ENCODE measurements around the gene REG3G. TPM values are rescaled to one million over a fixed set of nuclear protein-coding genes. Genes with fewer than 3 reads are reported as not detected.

Gene REG3G
- total RNA-seq, 4 donors from 2014 or later, result not detected

DNA sequence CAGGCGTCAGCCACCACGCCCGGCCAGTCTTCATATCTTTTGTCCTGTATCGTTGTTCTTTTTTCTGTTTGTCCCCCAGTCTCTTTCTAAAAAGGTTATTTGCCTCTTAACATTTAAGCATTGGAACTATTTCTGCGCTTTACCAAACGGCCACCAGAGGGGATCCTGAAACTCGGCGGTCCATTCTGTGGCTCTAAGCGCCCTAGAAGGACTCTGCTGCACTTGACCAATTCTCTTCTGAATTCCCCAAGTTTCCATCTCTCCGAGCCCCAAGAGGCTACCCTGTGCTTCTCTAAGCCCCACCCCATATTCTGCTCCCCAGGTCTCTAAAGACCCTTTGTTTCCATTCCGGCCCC is 33.1 kb upstream of the REG3G start:
- no peak for DNase-seq (ENCODE audit: low spot score in 2 of 2)
- H3K27me3 ChIP-seq, result peaks cover 0 to 39% of the 10 kb centered on the region in 2 donors
- no peak overlapping the region for H3K27ac ChIP-seq
- peaks cover 0 to 12% (median 0%) of the 10 kb centered on the region in 4 donors for H3K4me1 ChIP-seq
- H3K36me3 ChIP-seq, result no peaks in the 10 kb centered on the region
- TF ChIP-seq POLR2A (IDR thresholded peaks at IDR 0.05), result no peak
- no peak for TF ChIP-seq EP300 (IDR thresholded peaks at IDR 0.05)
- TF ChIP-seq, protein P1, sequence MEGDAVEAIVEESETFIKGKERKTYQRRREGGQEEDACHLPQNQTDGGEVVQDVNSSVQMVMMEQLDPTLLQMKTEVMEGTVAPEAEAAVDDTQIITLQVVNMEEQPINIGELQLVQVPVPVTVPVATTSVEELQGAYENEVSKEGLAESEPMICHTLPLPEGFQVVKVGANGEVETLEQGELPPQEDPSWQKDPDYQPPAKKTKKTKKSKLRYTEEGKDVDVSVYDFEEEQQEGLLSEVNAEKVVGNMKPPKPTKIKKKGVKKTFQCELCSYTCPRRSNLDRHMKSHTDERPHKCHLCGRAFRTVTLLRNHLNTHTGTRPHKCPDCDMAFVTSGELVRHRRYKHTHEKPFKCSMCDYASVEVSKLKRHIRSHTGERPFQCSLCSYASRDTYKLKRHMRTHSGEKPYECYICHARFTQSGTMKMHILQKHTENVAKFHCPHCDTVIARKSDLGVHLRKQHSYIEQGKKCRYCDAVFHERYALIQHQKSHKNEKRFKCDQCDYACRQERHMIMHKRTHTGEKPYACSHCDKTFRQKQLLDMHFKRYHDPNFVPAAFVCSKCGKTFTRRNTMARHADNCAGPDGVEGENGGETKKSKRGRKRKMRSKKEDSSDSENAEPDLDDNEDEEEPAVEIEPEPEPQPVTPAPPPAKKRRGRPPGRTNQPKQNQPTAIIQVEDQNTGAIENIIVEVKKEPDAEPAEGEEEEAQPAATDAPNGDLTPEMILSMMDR (IDR thresholded peaks at IDR 0.05), result peak in 2 of 5 experiments; percentile 26 to 31
- WGBS, 2 donors, result 24 to 27% methylated on average over 11 of the region's 11 CpGs
- peak overlapping the region in 3 of 4 donors; percentile 16 to 26 (median 21) for H3K4me3 ChIP-seq
- no peaks in the 10 kb centered on the region for H3K9me3 ChIP-seq

DNA sequence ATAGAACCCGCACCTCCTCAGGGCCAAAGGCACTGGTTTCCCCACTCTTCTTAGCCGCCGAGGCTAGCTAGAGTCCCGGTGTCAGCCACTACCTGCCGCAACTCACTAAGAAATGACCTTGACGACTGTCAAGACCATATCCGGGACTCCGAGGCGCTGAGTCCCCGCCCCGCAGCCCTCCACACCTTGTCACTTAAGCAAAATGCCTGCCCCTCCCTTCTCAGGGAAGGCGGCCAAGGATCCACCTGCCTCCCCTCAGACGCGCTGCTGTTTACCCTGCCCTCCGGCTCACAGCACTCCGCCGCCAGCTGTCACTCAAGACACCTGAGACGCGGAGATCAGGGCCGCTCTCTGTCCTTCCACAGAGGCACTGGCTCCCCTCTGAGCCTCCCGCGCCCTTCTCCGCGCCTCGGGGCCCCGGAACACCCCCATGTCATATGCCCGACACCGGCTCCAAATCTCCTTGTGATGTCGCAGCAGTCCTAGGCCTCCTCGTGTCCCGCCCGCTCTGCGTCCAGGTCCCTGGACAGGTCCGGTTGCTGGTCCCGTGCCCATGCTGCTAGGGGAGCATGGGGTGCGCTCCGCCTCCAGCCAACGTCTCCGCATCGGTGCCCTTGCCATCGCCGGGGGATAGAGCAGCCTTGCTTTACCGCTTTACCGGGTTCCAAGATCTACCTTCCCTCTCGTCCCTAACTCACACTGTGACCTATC is 32.5 kb upstream of the REG3G start:
- peaks cover 0 to 39% of the 10 kb centered on the region in 2 donors for H3K27me3 ChIP-seq
- peak overlapping the region in 3 of 4 donors; percentile 16 to 26 (median 21) for H3K4me3 ChIP-seq

DNA sequence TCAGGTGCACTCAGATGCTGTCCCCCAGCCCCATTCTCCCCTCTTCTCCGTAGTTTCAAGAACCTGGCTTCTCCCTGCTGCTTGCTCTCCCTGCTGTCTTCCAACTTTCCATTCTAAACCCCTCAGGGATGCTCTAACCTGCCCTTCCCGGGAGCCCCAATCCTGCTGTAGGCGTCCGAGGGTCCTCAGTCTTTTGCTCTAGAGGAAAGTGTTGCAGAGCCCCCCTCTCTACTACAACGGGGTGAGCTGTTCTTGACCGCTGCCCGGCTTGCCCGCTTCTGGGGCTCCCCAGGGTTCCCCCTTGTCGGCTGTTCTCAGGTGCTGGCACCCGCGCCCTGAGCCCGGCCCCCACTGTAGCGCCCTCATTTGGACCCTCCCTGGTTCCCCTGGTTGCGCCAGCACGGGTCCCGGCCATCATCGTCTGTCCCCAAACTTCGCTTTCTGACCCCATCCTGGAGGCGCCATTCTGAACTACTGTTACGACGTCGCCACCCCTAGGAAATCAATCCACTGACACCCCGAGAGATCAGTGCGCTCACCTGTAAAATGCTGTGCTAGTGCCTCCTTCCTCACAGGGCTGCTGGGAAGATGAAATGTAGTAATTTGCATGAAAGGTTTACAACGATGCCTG is 31.9 kb upstream of the REG3G start:
- Histone ChIP-seq H3K27me3 (peaks cover 0 to 39% of the 10 kb centered on the region in 2 donors), H3K36me3 (no peaks in the 10 kb centered on the region), H3K27ac (no peak overlapping the region), H3K9me3 (no peaks in the 10 kb centered on the region), H3K4me3 (no peak overlapping the region), H3K4me1 (peaks cover 0 to 12% (median 0%) of the 10 kb centered on the region in 4 donors)
- DNase-seq (ENCODE audit: low spot score in 2 of 2), result no peak
- TF ChIP-seq POLR2A (IDR thresholded peaks at IDR 0.05) (no peak), EP300 (IDR thresholded peaks at IDR 0.05) (no peak)
- TF ChIP-seq, protein P1 (IDR thresholded peaks at IDR 0.05), result no peak
- 33 to 37% methylated on average over 25 of the region's 25 CpGs for WGBS, 2 donors

More for the DNA sequence above, 32.5 kb upstream of the REG3G start:
- H3K27ac ChIP-seq, result no peak overlapping the region
- no peaks in the 10 kb centered on the region for H3K36me3 ChIP-seq
- 1 to 2% methylated on average over 37 to 45 of the region's 45 CpGs for WGBS, 2 donors
- no peak for TF ChIP-seq POLR2A (IDR thresholded peaks at IDR 0.05)
- TF ChIP-seq, protein P1 (IDR thresholded peaks at IDR 0.05), result no peak
- no peak for TF ChIP-seq EP300 (IDR thresholded peaks at IDR 0.05)
- no peaks in the 10 kb centered on the region for H3K9me3 ChIP-seq
- H3K4me1 ChIP-seq, result peaks cover 0 to 12% (median 0%) of the 10 kb centered on the region in 4 donors
- no peak for DNase-seq (ENCODE audit: low spot score in 2 of 2)

DNA sequence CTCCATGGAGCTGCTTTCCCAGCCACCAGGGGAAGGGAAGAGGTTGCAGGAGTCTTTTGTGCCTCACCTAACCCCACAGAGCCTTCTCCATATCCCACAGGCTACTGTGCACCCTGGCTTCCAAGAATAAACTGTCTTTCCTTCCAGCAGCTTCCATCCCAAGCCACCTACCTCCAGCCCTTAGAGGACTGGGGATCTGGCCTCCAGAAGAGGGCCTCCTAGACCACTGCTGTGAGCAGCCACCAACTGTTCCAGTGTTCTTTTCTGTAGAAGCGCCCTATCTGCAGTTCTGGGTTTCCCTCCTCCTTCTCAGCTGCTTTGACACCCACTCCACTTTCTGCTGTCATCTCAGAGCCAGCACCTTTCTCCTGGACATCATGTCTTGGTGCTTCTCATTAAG is 30.7 kb upstream of the REG3G start:
- H3K27me3 ChIP-seq, result peaks cover 0 to 39% of the 10 kb centered on the region in 2 donors
- no peak overlapping the region for H3K27ac ChIP-seq
- WGBS, 2 donors, result 89 to 91% methylated on average over 1 of the region's 1 CpG
- H3K9me3 ChIP-seq, result no peaks in the 10 kb centered on the region
- no peak for TF ChIP-seq EP300 (IDR thresholded peaks at IDR 0.05)
- no peak for TF ChIP-seq POLR2A (IDR thresholded peaks at IDR 0.05)
- TF ChIP-seq, protein P1 (IDR thresholded peaks at IDR 0.05), result no peak
- no peak for DNase-seq (ENCODE audit: low spot score in 2 of 2)
- no peak overlapping the region for H3K4me3 ChIP-seq
- H3K4me1 ChIP-seq, result peaks cover 0 to 12% (median 0%) of the 10 kb centered on the region in 4 donors
- no peaks in the 10 kb centered on the region for H3K36me3 ChIP-seq

DNA sequence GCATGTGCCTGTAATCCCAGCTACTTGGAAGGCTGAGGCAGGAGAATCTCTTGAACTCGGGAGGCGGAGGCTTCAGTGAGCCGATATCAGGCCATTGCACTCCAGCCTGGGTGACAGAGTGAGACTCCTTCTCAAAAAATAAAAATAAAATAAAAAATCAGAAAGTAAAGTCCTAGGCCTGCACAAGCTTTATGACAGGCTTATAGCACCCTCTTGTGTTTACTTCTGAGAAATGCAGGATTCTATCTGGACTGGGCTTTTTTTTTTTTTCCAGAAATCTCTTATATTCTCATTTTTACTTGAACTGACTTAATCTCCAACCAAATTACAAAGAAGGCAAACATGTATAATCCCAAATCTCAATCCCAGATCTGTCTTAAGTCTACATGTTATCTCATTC is 26.1 kb upstream of the REG3G start:
- DNase-seq (ENCODE audit: low spot score in 2 of 2), result no peak
- TF ChIP-seq EP300 (IDR thresholded peaks at IDR 0.05) (no peak), POLR2A (IDR thresholded peaks at IDR 0.05) (no peak)
- TF ChIP-seq, protein P1 (IDR thresholded peaks at IDR 0.05), result peak in 2 of 5 experiments; percentile 17 to 45
- no peak overlapping the region for H3K4me3 ChIP-seq
- H3K4me1 ChIP-seq, result no peaks in the 10 kb centered on the region
- no peaks in the 10 kb centered on the region for H3K36me3 ChIP-seq
- H3K27ac ChIP-seq, result no peak overlapping the region
- peaks cover 0 to 7% of the 10 kb centered on the region in 2 donors for H3K27me3 ChIP-seq
- H3K9me3 ChIP-seq, result no peaks in the 10 kb centered on the region
- whole genome bisulfite sequencing, 2 donors, result 63 to 65% methylated on average over 3 of the region's 3 CpGs

Measured in tibial nerve (tissue), 4 donors.